Stimulated activated CD8-positive, alpha-beta memory T cell treated with anti-CD3 and anti-CD28 coated beads, Interleukin-2, amount 100 ng/mL, for 1 hour (primary cell): ENCODE measurements around the gene CAMTA1.

Source experiments
- DNase-seq, 2 donors: peaks; one replicate each; pipeline ENCODE4 v3.0.0-alpha.2; 2020; ENCODE audit warnings: low read depth in 2 of 2

The CAMTA1 gene

GRCh38 chr1:6850537-6850936, 65.3 kb downstream of the CAMTA1 start:
- no peak for DNase-seq

- DNase-seq, result no peak
Measured at GRCh38 chr1:6852136-6852890, 67.1 kb downstream of the CAMTA1 start.

- DNase-seq, result no peak
Measured at GRCh38 chr1:6854166-6854565, 68.9 kb downstream of the CAMTA1 start.

GRCh38 chr1:6857831-6858230, 72.6 kb downstream of the CAMTA1 start:
- DNase-seq, result no peak

GRCh38 chr1:6858596-6858995, 73.3 kb downstream of the CAMTA1 start:
- no peak for DNase-seq

GRCh38 chr1:6859415-6860343, 74.4 kb downstream of the CAMTA1 start:
- no peak for DNase-seq

DNA sequence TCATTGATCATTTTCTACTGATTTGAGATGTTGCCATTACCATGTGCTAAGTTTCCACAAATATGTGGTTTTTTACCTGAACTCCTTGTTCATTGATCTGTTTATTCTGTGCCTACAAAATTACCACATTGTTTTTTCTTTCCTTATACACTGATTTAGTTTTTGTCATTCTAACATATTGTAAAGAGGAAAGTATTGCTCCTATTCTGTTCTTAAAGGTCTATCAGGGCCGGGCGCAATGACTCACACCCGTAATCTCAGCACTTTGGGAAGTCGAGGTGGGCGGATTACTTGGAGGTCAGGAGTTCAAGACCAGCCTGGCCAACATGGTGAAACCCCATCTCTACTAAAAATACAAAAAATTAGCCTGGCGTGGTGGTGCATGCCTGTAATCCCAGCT, 75.1 kb downstream of the CAMTA1 start:
- no peak for DNase-seq

DNA sequence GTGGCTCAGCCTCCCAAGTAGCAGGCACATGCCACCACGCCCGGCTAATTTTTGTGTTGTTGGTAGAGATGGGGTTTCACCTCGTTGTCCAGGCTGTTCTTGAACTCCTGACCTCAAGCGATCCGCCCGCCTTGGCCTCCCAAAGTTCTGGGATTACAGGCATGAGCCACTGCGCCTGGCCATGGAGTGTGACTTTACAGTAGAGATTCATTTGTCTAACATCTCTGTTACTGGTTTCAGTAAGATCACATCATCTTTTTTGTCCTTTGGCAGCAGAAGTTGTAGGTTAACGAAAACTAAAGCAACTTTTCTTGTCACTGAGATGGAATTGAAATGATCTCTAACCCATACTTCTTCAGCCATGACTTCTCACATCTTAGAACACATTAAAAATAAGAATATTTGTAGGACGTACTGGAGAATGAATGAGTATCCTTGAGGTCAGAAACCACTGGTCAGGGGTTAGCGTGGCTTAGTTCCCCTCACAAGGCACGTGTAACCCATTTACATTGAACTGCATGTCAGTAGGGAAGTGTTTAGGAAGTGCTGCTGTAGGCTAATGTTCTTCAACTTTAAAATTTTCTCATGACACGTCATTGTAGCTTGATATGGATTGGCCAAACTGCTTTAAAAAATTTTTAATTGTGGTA, 75.9 kb downstream of the CAMTA1 start:
- DNase-seq, result no peak

DNA sequence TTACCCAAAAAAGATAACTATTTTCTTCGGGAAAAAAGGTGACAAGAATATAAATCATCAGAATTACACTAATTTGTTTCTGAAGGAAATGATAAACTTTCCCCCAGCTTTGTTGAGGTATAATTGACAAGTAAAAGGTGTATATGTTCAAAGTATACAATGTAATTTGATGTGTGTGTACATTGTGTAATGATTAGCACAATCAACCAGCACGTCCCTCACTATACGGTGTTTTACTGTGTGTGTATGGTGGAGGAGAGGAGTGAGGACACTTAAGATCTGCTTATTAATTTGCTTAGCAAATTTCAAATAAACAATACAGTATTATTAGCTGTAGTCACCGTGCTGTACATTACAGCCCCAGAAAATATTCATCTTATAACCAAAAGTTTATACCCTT, 77.7 kb downstream of the CAMTA1 start:
- no peak for DNase-seq

- no peak for DNase-seq
Measured at GRCh38 chr1:6864166-6864565, 78.9 kb downstream of the CAMTA1 start.

DNA sequence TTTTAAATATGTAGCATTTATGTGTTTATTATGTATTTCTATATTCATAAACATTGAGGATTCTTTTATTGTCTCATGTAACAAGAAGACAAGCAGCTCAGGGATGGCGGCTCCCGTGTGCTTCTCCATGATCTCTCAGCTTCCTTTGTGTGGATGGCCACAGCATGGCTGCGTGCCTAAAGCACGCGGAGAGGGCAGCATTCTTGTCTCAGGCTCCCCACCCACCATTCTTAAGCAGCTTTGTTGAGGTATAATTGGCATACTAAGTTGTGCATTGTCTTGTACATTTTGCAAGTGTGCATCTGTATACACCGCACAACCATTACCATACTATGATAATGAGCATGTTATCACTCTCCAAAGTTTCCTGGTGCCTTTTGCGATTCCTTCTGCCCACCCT, 81.6 kb downstream of the CAMTA1 start:
- no peak for DNase-seq

DNA sequence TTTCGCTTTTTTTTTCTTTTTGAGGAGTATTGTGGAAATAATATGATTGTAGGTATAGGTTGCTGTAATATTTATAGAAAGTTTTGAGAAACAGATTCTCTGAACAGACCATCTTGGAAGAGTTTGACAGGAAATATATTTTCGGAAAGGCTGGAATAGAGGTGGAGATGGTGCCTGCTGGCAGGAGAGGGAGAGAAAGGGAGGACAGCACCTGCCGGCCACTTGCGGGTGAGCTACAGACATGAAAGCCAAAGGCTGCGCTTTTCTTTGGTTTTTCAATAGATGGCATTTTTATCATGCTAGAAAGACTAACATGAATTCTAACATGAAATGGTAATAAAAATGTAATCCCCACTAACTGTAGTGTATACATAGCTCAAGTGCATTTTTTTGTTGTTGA, 82.1 kb downstream of the CAMTA1 start:
- no peak for DNase-seq

GRCh38 chr1:6867729-6868659, 82.7 kb downstream of the CAMTA1 start:
- no peak for DNase-seq

- no peak for DNase-seq
Measured at GRCh38 chr1:6868660-6869380, 83.6 kb downstream of the CAMTA1 start.

DNA sequence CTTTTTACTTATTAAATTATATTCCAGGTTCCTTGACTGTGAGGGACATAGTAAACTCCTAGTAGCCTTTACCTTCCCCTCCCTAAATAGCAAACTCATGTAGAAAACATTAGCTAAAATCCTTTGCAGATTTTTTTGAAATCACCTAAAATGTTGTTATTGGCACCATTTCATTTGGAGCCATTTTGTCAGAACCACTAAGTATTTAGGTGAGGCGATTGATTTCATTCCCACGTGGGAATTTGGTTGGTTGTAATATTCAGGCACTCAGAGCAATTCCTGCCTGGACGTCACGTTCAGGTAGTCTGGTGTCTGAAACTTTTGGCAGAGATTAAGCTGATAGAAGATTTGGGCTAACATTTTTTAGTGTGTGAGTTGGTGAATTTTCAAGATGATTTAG, 84.3 kb downstream of the CAMTA1 start:
- no peak for DNase-seq

- no peak for DNase-seq
Measured at GRCh38 chr1:6870086-6870485, 84.8 kb downstream of the CAMTA1 start.

GRCh38 chr1:6870571-6870970, 85.3 kb downstream of the CAMTA1 start:
- DNase-seq, result no peak

DNA sequence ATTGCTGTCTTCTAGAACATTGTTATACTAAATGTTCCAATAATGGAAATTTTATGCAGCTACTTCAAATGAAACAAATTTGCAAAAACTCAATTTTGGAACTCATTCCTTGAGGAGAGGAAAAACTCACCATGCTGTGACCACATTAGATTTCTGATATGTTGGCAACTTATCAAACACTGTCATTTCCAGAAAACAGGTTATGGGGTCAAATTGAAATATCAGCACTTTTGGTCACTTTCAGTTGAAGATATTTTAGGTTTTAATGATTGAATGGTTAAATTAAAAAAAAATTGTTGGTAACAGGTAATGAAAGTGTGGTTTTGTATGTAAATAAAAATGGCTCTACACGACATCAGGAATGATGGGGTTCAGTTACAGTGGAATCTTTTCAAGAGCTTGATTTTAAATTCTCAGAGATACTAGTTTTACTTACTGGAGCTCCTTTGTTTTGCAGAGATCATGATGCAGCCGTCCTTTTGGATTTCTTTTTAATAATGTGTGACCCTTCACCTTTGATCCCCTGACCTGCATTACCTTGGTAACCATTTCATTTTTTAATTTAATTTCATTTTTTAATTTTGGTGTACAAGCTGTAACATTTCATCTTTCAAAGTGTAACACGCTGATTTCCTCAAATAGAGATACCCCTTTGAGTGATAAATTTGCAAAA, 86.2 kb downstream of the CAMTA1 start:
- DNase-seq, result no peak

- no peak for DNase-seq
Measured at GRCh38 chr1:6872573-6873261, 87.5 kb downstream of the CAMTA1 start.
